H9 (cell line): ENCODE data around the gene ADGRD1. TPM values are rescaled to one million over a fixed set of nuclear protein-coding genes. Genes with fewer than 3 reads are reported as not detected.
A peak's percentile ranks its signal among the peaks of the same experiment; 100 is the strongest.

Experiments
- DNase-seq: peaks from one replicate; pipeline ENCODE4 v3.0.0-alpha.2; 2017
- H2AFZ ChIP-seq: one replicate; pipeline ENCODE4 v1.6.1; 2013; ENCODE audit warnings: mild to moderate bottlenecking, low read length, control low read depth, moderate library complexity
- H2AK5ac ChIP-seq: 2 replicates; pipeline ENCODE4 v1.6.1; 2013; ENCODE audit warnings: low read length, control low read depth, mixed read lengths; ENCODE audit not compliant: insufficient read length
- H2BK120ac ChIP-seq: one replicate; pipeline ENCODE4 v1.6.1; 2013; ENCODE audit warnings: low read depth, mild to moderate bottlenecking, low read length, control low read depth, inconsistent platforms; ENCODE audit not compliant: poor library complexity, severe bottlenecking
- H2BK12ac ChIP-seq: 2 replicates; pipeline ENCODE4 v1.6.1; 2013; ENCODE audit warnings: low read length, control low read depth, mixed read lengths, low read depth; ENCODE audit not compliant: insufficient read length
- H2BK15ac ChIP-seq: 2 replicates; pipeline ENCODE4 v1.6.1; 2013; ENCODE audit warnings: low read depth, low read length, control low read depth
- H2BK20ac ChIP-seq: one replicate; pipeline ENCODE4 v1.6.1; 2013; ENCODE audit warnings: low read depth, mild to moderate bottlenecking, low read length, control low read depth, inconsistent platforms; ENCODE audit not compliant: poor library complexity, severe bottlenecking
- H2BK5ac ChIP-seq: 2 replicates; pipeline ENCODE4 v1.6.1; 2013; ENCODE audit warnings: low read length, control low read depth, mixed read lengths; ENCODE audit not compliant: insufficient read length
- H3K14ac ChIP-seq: 2 replicates; pipeline ENCODE4 v1.6.1; 2013; ENCODE audit warnings: low read length, control low read depth; ENCODE audit not compliant: insufficient read depth
- H3K18ac ChIP-seq: 2 replicates; pipeline ENCODE4 v1.6.1; 2013; ENCODE audit warnings: low read depth, mild to moderate bottlenecking, mixed read lengths, low read length, control low read depth; ENCODE audit not compliant: insufficient read length
- H3K23ac ChIP-seq: 2 replicates; pipeline ENCODE4 v1.6.1; 2013; ENCODE audit warnings: low read length, control low read depth, mixed read lengths, low read depth; ENCODE audit not compliant: insufficient read length
- H3K23me2 ChIP-seq: 2 replicates; pipeline ENCODE4 v1.6.1; 2013; ENCODE audit warnings: low read depth, mild to moderate bottlenecking, mixed read lengths, low read length, control low read depth; ENCODE audit not compliant: insufficient read length, poor library complexity, severe bottlenecking
- H3K27ac ChIP-seq: 2 replicates; pipeline ENCODE4 v1.5.1; 2013; ENCODE audit warnings: low read length, control low read depth, mixed read lengths, low read depth; ENCODE audit not compliant: insufficient read length
- H3K27me3 ChIP-seq: 2 replicates; pipeline ENCODE4 v1.6.1; 2013; ENCODE audit warnings: low read length, control low read depth, inconsistent platforms; ENCODE audit not compliant: insufficient read depth
- H3K4ac ChIP-seq: 2 replicates; pipeline ENCODE4 v1.6.1; 2013; ENCODE audit warnings: low read depth, mild to moderate bottlenecking, control low read depth, inconsistent platforms, low read length, moderate library complexity
- H3K4me1 ChIP-seq: 2 replicates; pipeline ENCODE4 v1.6.1; 2013; ENCODE audit warnings: low read length, control low read depth, inconsistent platforms; ENCODE audit not compliant: insufficient read depth
- H3K4me2 ChIP-seq: 2 replicates; pipeline ENCODE4 v1.6.1; 2013; ENCODE audit warnings: low read length, control low read depth, mixed read lengths; ENCODE audit not compliant: insufficient read length, insufficient read depth
- H3K56ac ChIP-seq: 2 replicates; pipeline ENCODE4 v1.6.1; 2013; ENCODE audit warnings: low read depth, mild to moderate bottlenecking, mixed read lengths, low read length, control low read depth; ENCODE audit not compliant: insufficient read length
- H3K79me1 ChIP-seq: 2 replicates; pipeline ENCODE4 v1.6.1; 2013; ENCODE audit warnings: low read depth, mild to moderate bottlenecking, moderate library complexity, low read length, control low read depth, inconsistent platforms; ENCODE audit not compliant: insufficient read depth, poor library complexity, severe bottlenecking
- H3K79me2 ChIP-seq: 2 replicates; pipeline ENCODE4 v1.6.1; 2013; ENCODE audit warnings: low read length, control low read depth, inconsistent platforms; ENCODE audit not compliant: insufficient read depth
- H3K9ac ChIP-seq: 2 replicates; pipeline ENCODE4 v1.6.1; 2013; ENCODE audit warnings: low read length, control low read depth, mixed read lengths; ENCODE audit not compliant: insufficient read length; ENCODE audit errors: extremely low read depth
- H3K9me3 ChIP-seq: one replicate; pipeline ENCODE4 v1.6.1; 2013; ENCODE audit warnings: low read depth, low read length, inconsistent platforms; ENCODE audit not compliant: control insufficient read depth
- H3T11ph ChIP-seq: one replicate; pipeline ENCODE4 v1.6.1; 2013; ENCODE audit warnings: mild to moderate bottlenecking, low read length, control low read depth, inconsistent platforms
- H4K20me1 ChIP-seq: one replicate; pipeline ENCODE4 v1.6.1; 2013; ENCODE audit not compliant: control insufficient read depth, insufficient read length, insufficient read depth
- H4K5ac ChIP-seq: 2 replicates; pipeline ENCODE4 v1.6.1; 2013; ENCODE audit warnings: low read depth, mild to moderate bottlenecking, mixed read lengths, low read length, control low read depth; ENCODE audit not compliant: insufficient read length
- H4K8ac ChIP-seq: replicated peaks from 2 replicates; pipeline ENCODE4 v1.6.1; 2013; ENCODE audit warnings: low read length, control low read depth, mixed read lengths, low read depth; ENCODE audit not compliant: insufficient read length
- H4K91ac ChIP-seq: 2 replicates; pipeline ENCODE4 v1.6.1; 2013; ENCODE audit warnings: low read depth, mild to moderate bottlenecking, moderate library complexity, mixed read lengths, low read length, control low read depth; ENCODE audit not compliant: insufficient read length
- H3K27ac Mint-ChIP-seq, 3 experiments: 2 replicates in 2 of 3; 3 replicates in 1 of 3; pipeline ENCODE4 v1.8.0; 2020 to 2021; ENCODE audit warnings: mixed read lengths in 3 of 3, mild to moderate bottlenecking in 1 of 3, moderate library complexity in 1 of 3
- H3K27me3 Mint-ChIP-seq: 2 replicates; pipeline ENCODE4 v1.8.0; 2021; ENCODE audit warnings: low read depth, mild to moderate bottlenecking, moderate library complexity, mixed read lengths
- H3K36me3 Mint-ChIP-seq, 3 experiments: 2 replicates in 2 of 3; 3 replicates in 1 of 3; pipeline ENCODE4 v1.8.0; 2020 to 2021; ENCODE audit warnings: low read depth in 3 of 3, mixed read lengths in 3 of 3; ENCODE audit not compliant: insufficient read depth in 1 of 3
- H3K4me1 Mint-ChIP-seq, 2 experiments: 2 replicates each; pipeline ENCODE4 v1.8.0; 2020; ENCODE audit warnings: mixed read lengths in 2 of 2
- H3K4me3 Mint-ChIP-seq, 2 experiments: 2 replicates in 1 of 2; 3 replicates in 1 of 2; pipeline ENCODE4 v1.8.0; 2020 to 2021; ENCODE audit warnings: mild to moderate bottlenecking in 2 of 2, mixed read lengths in 2 of 2, moderate library complexity in 1 of 2
- H3K9me3 Mint-ChIP-seq, 2 experiments: 2 replicates in 1 of 2; 3 replicates in 1 of 2; pipeline ENCODE4 v1.8.0; 2020; ENCODE audit warnings: mild to moderate bottlenecking in 2 of 2, mixed read lengths in 2 of 2, moderate library complexity in 1 of 2
- WGBS: extraction: QIAGEN DNeasy Blood & Tissue Kit; methylation state at CpG from one replicate; pipeline ENCODE4 v1.1.7; 2013; ENCODE audit warnings: missing lambda C conversion rate, low lambda C conversion rate, mixed read lengths; ENCODE audit not compliant: insufficient read length; ENCODE audit errors: extremely low coverage; 5-methylcytosine and 5-hydroxymethylcytosine counted together
- total RNA-seq: library from RNA; stranded (reverse); gene quantifications from 2 replicates; pipeline ENCODE4 v1.2.1, GENCODE V29; 2021
- TF ChIP-seq, protein P1 (sequence below): fragments of 200-600 bp; sonication (generic); conservative IDR thresholded peaks from 3 replicates; pipeline ENCODE4 v1.8.0; 2021; ENCODE audit warnings: antibody characterized with exemption, mild to moderate bottlenecking

Gene ADGRD1
- total RNA-seq, 1 experiment from 2014 or later, result 0.52 TPM

- Histone ChIP-seq H2BK20ac (no peak overlapping the region), H4K8ac (no peak overlapping the region), H4K5ac (no peak overlapping the region), H3K56ac (no peak overlapping the region), H3K27me3 (no peaks in the 10 kb centered on the region), H2BK5ac (no peak overlapping the region), H3K18ac (no peak overlapping the region), H2AFZ (no peak overlapping the region), H2BK120ac (no peak overlapping the region), H3K79me1 (no peaks in the 10 kb centered on the region), H3K23ac (no peak overlapping the region), H3K27ac (no peak overlapping the region), H3K4me1 (no peaks in the 10 kb centered on the region), H3K14ac (no peak overlapping the region), H4K91ac (no peak overlapping the region), H4K20me1 (no peaks in the 10 kb centered on the region), H3T11ph (no peak overlapping the region), H3K23me2 (no peaks in the 10 kb centered on the region), H2BK12ac (no peak overlapping the region), H3K9ac (no peak overlapping the region), H2AK5ac (no peak overlapping the region), H2BK15ac (no peak overlapping the region), H3K4ac (no peak overlapping the region), H3K79me2 (no peaks in the 10 kb centered on the region), H3K4me2 (no peak overlapping the region), H3K9me3 (no peaks in the 10 kb centered on the region)
- Mint-ChIP-seq H3K27me3 (peaks cover 12% of the 10 kb centered on the region), H3K4me3 (no peak overlapping the region), H3K9me3 (peaks cover 7 to 11% of the 10 kb centered on the region in 2 experiments; a peak in 3 of 5 replicates), H3K27ac (no peak overlapping the region), H3K36me3 (no peaks in the 10 kb centered on the region; a peak in 1 of 7 replicates), H3K4me1 (0 out of 4 replicates have a peak, but pooled peaks cover 0 to 2% of the 10 kb centered on the region in 2 experiments)
- DNase-seq, result peak; percentile 17
- TF ChIP-seq, protein P1, sequence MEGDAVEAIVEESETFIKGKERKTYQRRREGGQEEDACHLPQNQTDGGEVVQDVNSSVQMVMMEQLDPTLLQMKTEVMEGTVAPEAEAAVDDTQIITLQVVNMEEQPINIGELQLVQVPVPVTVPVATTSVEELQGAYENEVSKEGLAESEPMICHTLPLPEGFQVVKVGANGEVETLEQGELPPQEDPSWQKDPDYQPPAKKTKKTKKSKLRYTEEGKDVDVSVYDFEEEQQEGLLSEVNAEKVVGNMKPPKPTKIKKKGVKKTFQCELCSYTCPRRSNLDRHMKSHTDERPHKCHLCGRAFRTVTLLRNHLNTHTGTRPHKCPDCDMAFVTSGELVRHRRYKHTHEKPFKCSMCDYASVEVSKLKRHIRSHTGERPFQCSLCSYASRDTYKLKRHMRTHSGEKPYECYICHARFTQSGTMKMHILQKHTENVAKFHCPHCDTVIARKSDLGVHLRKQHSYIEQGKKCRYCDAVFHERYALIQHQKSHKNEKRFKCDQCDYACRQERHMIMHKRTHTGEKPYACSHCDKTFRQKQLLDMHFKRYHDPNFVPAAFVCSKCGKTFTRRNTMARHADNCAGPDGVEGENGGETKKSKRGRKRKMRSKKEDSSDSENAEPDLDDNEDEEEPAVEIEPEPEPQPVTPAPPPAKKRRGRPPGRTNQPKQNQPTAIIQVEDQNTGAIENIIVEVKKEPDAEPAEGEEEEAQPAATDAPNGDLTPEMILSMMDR, result no peak
- WGBS, result no CpG with 5 or more reads among the region's 8 CpGs
These were observed 121.9 kb downstream of the ADGRD1 start for GRCh38 chr12:131075611-131076010.
